ENCODE measurements around the gene CFAP69. TPM values are rescaled to one million over a fixed set of nuclear protein-coding genes. Genes with fewer than 3 reads are reported as not detected.

CFAP69 gene
- total RNA-seq, 1 experiment from 2014 or later, result 15.0 TPM

GRCh38 chr7:90270431-90271178 lies 25.6 kb downstream of the CFAP69 start:
- H3F3A ChIP-seq (ENCODE audit: insufficient read depth, low read depth), result no peaks in the 10 kb centered on the region; the same call in 1 of the 2 replicates
- CTCF ChIA-PET, result no interaction called here
- no peak overlapping the region for H3K4me3 ChIP-seq
- H3K79me2 ChIP-seq (ENCODE audit: low read depth), result no peaks in the 10 kb centered on the region
- intact Hi-C loops (cut with micrococcal nuclease; ENCODE audit: unreplicated experiment), result no loop called here
- H3K27ac ChIP-seq, result no peak overlapping the region
- POLR2A ChIA-PET (ENCODE audit: unreplicated experiment), result no interaction called here
- peaks cover 5% of the 10 kb centered on the region; the same call in 1 of the 2 replicates for H3K4me1 ChIP-seq (replicated peaks; ENCODE audit: insufficient read depth)
- no peak overlapping the region for H2AFZ ChIP-seq
- DNase-seq, result no peak
- TF ChIP-seq CTCF (conservative IDR thresholded peaks at IDR 0.05) (no peak), EZH2 (IDR thresholded peaks at IDR 0.05; ENCODE audit: low read depth) (no peak)
- BruUV-seq (replicated peaks), result no TSS peak
- H3K4me2 ChIP-seq, result no peak overlapping the region
- H3K9me3 ChIP-seq (ENCODE audit: insufficient read depth, low read depth), result no peaks in the 10 kb centered on the region
- no peaks in the 10 kb centered on the region for H4K20me1 ChIP-seq (ENCODE audit: insufficient read depth)
- no peaks in the 10 kb centered on the region for H3K27me3 ChIP-seq (ENCODE audit: insufficient read depth, low read depth)
- no peaks in the 10 kb centered on the region for H3K9me2 ChIP-seq (ENCODE audit: insufficient read depth)
- no peaks in the 10 kb centered on the region for H3K36me3 ChIP-seq (ENCODE audit: low read depth)

GRCh38 chr7:90271753-90272152 lies 26.8 kb downstream of the CFAP69 start:
- BruUV-seq (replicated peaks), result no TSS peak
- H3K27ac ChIP-seq, result no peak overlapping the region
- peaks cover 5% of the 10 kb centered on the region; the same call in 1 of the 2 replicates for H3K4me1 ChIP-seq (replicated peaks; ENCODE audit: insufficient read depth)
- H3K36me3 ChIP-seq (ENCODE audit: low read depth), result no peaks in the 10 kb centered on the region
- no peak overlapping the region for H3K4me3 ChIP-seq
- no peaks in the 10 kb centered on the region for H3K9me3 ChIP-seq (ENCODE audit: insufficient read depth, low read depth)
- TF ChIP-seq EZH2 (IDR thresholded peaks at IDR 0.05; ENCODE audit: low read depth) (no peak), CTCF (conservative IDR thresholded peaks at IDR 0.05) (no peak)
- CTCF ChIA-PET, result no interaction called here
- POLR2A ChIA-PET (ENCODE audit: unreplicated experiment), result no interaction called here
- H3K9me2 ChIP-seq (ENCODE audit: insufficient read depth), result no peaks in the 10 kb centered on the region
- DNase-seq, result no peak
- no peaks in the 10 kb centered on the region for H3K27me3 ChIP-seq (ENCODE audit: insufficient read depth, low read depth)
- no peak overlapping the region for H2AFZ ChIP-seq
- H3F3A ChIP-seq (ENCODE audit: insufficient read depth, low read depth), result no peaks in the 10 kb centered on the region
- no peaks in the 10 kb centered on the region for H3K79me2 ChIP-seq (ENCODE audit: low read depth)
- H4K20me1 ChIP-seq (ENCODE audit: insufficient read depth), result no peaks in the 10 kb centered on the region
- no peak overlapping the region for H3K4me2 ChIP-seq
- intact Hi-C loops (cut with micrococcal nuclease; ENCODE audit: unreplicated experiment), result no loop called here

GRCh38 chr7:90272242-90272641 lies 27.3 kb downstream of the CFAP69 start:
- no peak for TF ChIP-seq CTCF (conservative IDR thresholded peaks at IDR 0.05)
- no peak for TF ChIP-seq EZH2 (IDR thresholded peaks at IDR 0.05; ENCODE audit: low read depth)
- Histone ChIP-seq H2AFZ (no peak overlapping the region), H3K79me2 (ENCODE audit: low read depth) (no peaks in the 10 kb centered on the region), H3K9me3 (ENCODE audit: insufficient read depth, low read depth) (no peaks in the 10 kb centered on the region), H3K9me2 (ENCODE audit: insufficient read depth) (no peaks in the 10 kb centered on the region), H4K20me1 (ENCODE audit: insufficient read depth) (no peaks in the 10 kb centered on the region), H3K27me3 (ENCODE audit: insufficient read depth, low read depth) (no peaks in the 10 kb centered on the region), H3K4me2 (no peak overlapping the region), H3F3A (ENCODE audit: insufficient read depth, low read depth) (no peaks in the 10 kb centered on the region), H3K4me1 (replicated peaks; ENCODE audit: insufficient read depth) (peaks cover 5% of the 10 kb centered on the region; the same call in 1 of the 2 replicates), H3K27ac (no peak overlapping the region), H3K36me3 (ENCODE audit: low read depth) (no peaks in the 10 kb centered on the region), H3K4me3 (no peak overlapping the region)
- intact Hi-C loops (cut with micrococcal nuclease; ENCODE audit: unreplicated experiment), result no loop called here
- no peak for DNase-seq
- BruUV-seq (replicated peaks), result no TSS peak
- CTCF ChIA-PET, result no interaction called here
- POLR2A ChIA-PET (ENCODE audit: unreplicated experiment), result no interaction called here

Data from PC-9 (cell line).